ENCODE measurements around the gene RXFP3.
"Not testable (repeated sequence)": the region's sequence is repeated elsewhere in the genome, so short reads cannot be mapped to it uniquely, and the experiment has no call there.

RXFP3 gene

GRCh38 chr5:33934176-33934575, 2.0 kb upstream of the RXFP3 start:
- no peak for DNase-seq (ENCODE audit: low read depth in 1 of 2, low spot score in 1 of 2)

GRCh38 chr5:33936004-33936380, 194 bp upstream of the RXFP3 start:
- DNase-seq (ENCODE audit: low read depth in 1 of 2, low spot score in 1 of 2): no peak

GRCh38 chr5:33937017-33937706, 976 bp downstream of the RXFP3 start:
- DNase-seq (ENCODE audit: low read depth in 1 of 2, low spot score in 1 of 2): no peak

- no peak for DNase-seq (ENCODE audit: low read depth in 1 of 2, low spot score in 1 of 2)
Measured at GRCh38 chr5:33937707-33938506, 1.7 kb downstream of the RXFP3 start.

- no peak for DNase-seq (ENCODE audit: low read depth in 1 of 2, low spot score in 1 of 2)
Measured at GRCh38 chr5:33938507-33938796, 2.3 kb downstream of the RXFP3 start.

- DNase-seq (ENCODE audit: low read depth in 1 of 2, low spot score in 1 of 2): no peak
Measured at GRCh38 chr5:33938881-33939280, 2.7 kb downstream of the RXFP3 start.

- DNase-seq (ENCODE audit: low read depth in 1 of 2, low spot score in 1 of 2): no peak
Measured at GRCh38 chr5:33939556-33940262, 3.5 kb downstream of the RXFP3 start.

- DNase-seq (ENCODE audit: low read depth in 1 of 2, low spot score in 1 of 2): no peak
Measured at GRCh38 chr5:33941090-33941489, 4.9 kb downstream of the RXFP3 start.

- no peak for DNase-seq (ENCODE audit: low read depth in 1 of 2, low spot score in 1 of 2)
Measured at GRCh38 chr5:33944543-33945132, 8.5 kb downstream of the RXFP3 start.

- DNase-seq (ENCODE audit: low read depth in 1 of 2, low spot score in 1 of 2): not testable (repeated sequence)
Measured at GRCh38 chr5:33952175-33952574, 16.0 kb downstream of the RXFP3 start.

- no peak for DNase-seq (ENCODE audit: low read depth in 1 of 2, low spot score in 1 of 2)
Measured at GRCh38 chr5:33957577-33958150, 21.5 kb downstream of the RXFP3 start.

GRCh38 chr5:33958176-33958575, 22.0 kb downstream of the RXFP3 start:
- no peak for DNase-seq (ENCODE audit: low read depth in 1 of 2, low spot score in 1 of 2)

- DNase-seq (ENCODE audit: low read depth in 1 of 2, low spot score in 1 of 2): no peak
Measured at GRCh38 chr5:33964132-33964700, 28.0 kb downstream of the RXFP3 start.

- no peak for DNase-seq (ENCODE audit: low read depth in 1 of 2, low spot score in 1 of 2)
Measured at GRCh38 chr5:33966805-33967204, 30.6 kb downstream of the RXFP3 start.

GRCh38 chr5:33968211-33969005, 32.2 kb downstream of the RXFP3 start:
- DNase-seq (ENCODE audit: low read depth in 1 of 2, low spot score in 1 of 2): no peak

GRCh38 chr5:33969572-33970452, 33.6 kb downstream of the RXFP3 start:
- no peak for DNase-seq (ENCODE audit: low read depth in 1 of 2, low spot score in 1 of 2)

- no peak for DNase-seq (ENCODE audit: low read depth in 1 of 2, low spot score in 1 of 2)
Measured at GRCh38 chr5:33973271-33973670, 37.1 kb downstream of the RXFP3 start.

GRCh38 chr5:33975852-33976251, 39.7 kb downstream of the RXFP3 start:
- DNase-seq (ENCODE audit: low read depth in 1 of 2, low spot score in 1 of 2): no peak

GRCh38 chr5:33976307-33976706, 40.1 kb downstream of the RXFP3 start:
- no peak for DNase-seq (ENCODE audit: low read depth in 1 of 2, low spot score in 1 of 2)
